Measurements from ENCODE around the gene COQ9. TPM values are rescaled to one million over a fixed set of nuclear protein-coding genes. Genes with fewer than 3 reads are reported as not detected.
"Not testable (repeated sequence)": the region's sequence is repeated elsewhere in the genome, so short reads cannot be mapped to it uniquely, and the experiment has no call there.

COQ9 gene, protein sequence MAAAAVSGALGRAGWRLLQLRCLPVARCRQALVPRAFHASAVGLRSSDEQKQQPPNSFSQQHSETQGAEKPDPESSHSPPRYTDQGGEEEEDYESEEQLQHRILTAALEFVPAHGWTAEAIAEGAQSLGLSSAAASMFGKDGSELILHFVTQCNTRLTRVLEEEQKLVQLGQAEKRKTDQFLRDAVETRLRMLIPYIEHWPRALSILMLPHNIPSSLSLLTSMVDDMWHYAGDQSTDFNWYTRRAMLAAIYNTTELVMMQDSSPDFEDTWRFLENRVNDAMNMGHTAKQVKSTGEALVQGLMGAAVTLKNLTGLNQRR
- 67.0 and 67.4 TPM in 2 replicates for total RNA-seq (2014; rRNA removed)
- Bru-seq, nascent RNA = percentile 66 among the genes with signal in this experiment
- percentile 75 among the genes with signal in this experiment for BruChase-seq, experiment 1, labeled RNA remaining after a 6-hour chase
- percentile 79 among the genes with signal in this experiment for BruChase-seq, experiment 2, labeled RNA remaining after a 2-hour chase
- long read RNA-seq, transcript COQ9-201 (9 exons, 1,677 nt) = major isoform, 122 of 163 reads
- long read RNA-seq, partial matches to known transcripts = 10 of 163 reads
- long read RNA-seq, other reads (novel, unspliced or antisense) = 27 of 163 reads

DNA sequence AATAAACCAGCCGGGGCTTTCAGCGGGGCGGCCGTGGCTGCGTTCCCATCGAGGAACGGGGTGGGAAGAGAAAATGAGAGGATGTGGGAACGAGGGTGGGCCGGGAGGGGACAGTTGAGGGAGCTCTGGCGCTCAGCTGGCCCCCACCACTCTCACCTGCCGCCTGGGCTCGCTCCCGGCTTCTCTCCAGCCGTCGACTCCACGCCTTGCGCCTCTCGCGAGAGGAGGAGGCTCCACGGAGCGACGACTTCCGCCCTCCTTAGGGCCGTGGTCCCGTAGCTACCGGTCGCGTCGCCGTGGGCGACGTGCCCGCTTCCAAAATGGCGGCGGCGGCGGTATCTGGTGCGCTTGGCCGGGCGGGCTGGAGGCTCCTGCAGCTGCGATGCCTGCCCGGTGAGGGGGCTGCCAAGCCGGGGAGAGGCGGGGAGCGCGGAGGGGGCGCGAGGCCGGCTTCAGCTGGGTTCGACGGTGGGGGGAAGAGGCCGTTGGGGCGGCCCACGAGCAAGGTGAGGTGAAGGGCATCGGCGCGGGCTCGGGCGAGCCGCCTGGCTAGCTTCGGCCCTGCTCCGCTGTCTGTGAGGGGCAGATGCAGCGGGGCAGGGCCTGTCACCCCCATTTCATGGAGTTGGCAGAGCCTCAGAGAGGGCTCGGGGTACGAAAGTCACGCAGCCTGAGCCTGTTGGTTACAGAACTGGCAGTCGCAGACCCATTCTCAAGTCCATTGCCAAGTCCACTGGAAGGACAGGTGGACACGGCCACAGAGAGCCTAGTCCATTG lies at the start of gene COQ9, which contains the start of gene CIAPIN1:
Gene COQ9 (plus strand): TSS at position 294 of the 777 bp plus-strand sequence. CDS start 27 bp downstream, at position 321.
Gene CIAPIN1 (minus strand): TSS at position 200 of the 777 bp plus-strand sequence. CDS start 6,457 bp downstream, outside the sequence.
- Histone ChIP-seq H3K9ac (ENCODE audit: low read length) (peak within 1 kb of the TSS; percentile 96), H3F3A (ENCODE audit: low read length, unreplicated experiment) (no peaks in the 10 kb centered on the region), H4K20me1 (ENCODE audit: low read length) (no peaks in the 10 kb centered on the region), H3K36me3 (ENCODE audit: low read depth, low read length) (peaks cover 4% of the 10 kb centered on the region), H2AFZ (ENCODE audit: low read length) (peak within 1 kb of the TSS; percentile 80), H3K27ac (ENCODE audit: low read length) (peak within 1 kb of the TSS; percentile 55), H3K4me2 (ENCODE audit: low read length) (peak within 1 kb of the TSS; percentile 99), H3K9me2 (replicated peaks; ENCODE audit: low read length) (no peaks in the 10 kb centered on the region), H3K4me1 (ENCODE audit: insufficient read depth, low read length) (peaks cover 12% of the 10 kb centered on the region), H3K9me3 (ENCODE audit: low read length) (no peaks in the 10 kb centered on the region), H3K79me2 (ENCODE audit: low read length) (peaks cover 69% of the 10 kb centered on the region), H3K27me3 (ENCODE audit: low read length) (no peaks in the 10 kb centered on the region), H3K4me3 (ENCODE audit: low read length) (peak within 1 kb of the TSS; percentile 98)
- CTCF ChIA-PET = interaction anchor here (0.5 to 1.1 kb wide), 2 partner anchors 25 to 73 kb away, joined by 4 to 17 read pairs; no protein-coding TSS in a partner anchor
- TF ChIP-seq, protein P1, sequence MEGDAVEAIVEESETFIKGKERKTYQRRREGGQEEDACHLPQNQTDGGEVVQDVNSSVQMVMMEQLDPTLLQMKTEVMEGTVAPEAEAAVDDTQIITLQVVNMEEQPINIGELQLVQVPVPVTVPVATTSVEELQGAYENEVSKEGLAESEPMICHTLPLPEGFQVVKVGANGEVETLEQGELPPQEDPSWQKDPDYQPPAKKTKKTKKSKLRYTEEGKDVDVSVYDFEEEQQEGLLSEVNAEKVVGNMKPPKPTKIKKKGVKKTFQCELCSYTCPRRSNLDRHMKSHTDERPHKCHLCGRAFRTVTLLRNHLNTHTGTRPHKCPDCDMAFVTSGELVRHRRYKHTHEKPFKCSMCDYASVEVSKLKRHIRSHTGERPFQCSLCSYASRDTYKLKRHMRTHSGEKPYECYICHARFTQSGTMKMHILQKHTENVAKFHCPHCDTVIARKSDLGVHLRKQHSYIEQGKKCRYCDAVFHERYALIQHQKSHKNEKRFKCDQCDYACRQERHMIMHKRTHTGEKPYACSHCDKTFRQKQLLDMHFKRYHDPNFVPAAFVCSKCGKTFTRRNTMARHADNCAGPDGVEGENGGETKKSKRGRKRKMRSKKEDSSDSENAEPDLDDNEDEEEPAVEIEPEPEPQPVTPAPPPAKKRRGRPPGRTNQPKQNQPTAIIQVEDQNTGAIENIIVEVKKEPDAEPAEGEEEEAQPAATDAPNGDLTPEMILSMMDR (conservative IDR thresholded peaks at IDR 0.05; ENCODE audit: low read depth, low read length) = no peak
- TF ChIP-seq EZH2phosphoT487 (IDR thresholded peaks at IDR 0.05; ENCODE audit: borderline replicate concordance, low read length) (no peak), EZH2 (IDR thresholded peaks at IDR 0.05; ENCODE audit: low read length, unreplicated experiment) (no peak)
- DNase-seq = peak; percentile 91
- intact Hi-C loops (cut with micrococcal nuclease) = no loop called here
- peak; percentile 99 for ATAC-seq
- TSS peak; percentile 46 for BruUV-seq (replicated peaks)
- POLR2A ChIA-PET (ENCODE audit: unreplicated experiment) = interaction anchor here (1.0 kb wide), 1 partner anchor 14 kb away, joined by 3 read pairs; no protein-coding TSS in a partner anchor

DNA sequence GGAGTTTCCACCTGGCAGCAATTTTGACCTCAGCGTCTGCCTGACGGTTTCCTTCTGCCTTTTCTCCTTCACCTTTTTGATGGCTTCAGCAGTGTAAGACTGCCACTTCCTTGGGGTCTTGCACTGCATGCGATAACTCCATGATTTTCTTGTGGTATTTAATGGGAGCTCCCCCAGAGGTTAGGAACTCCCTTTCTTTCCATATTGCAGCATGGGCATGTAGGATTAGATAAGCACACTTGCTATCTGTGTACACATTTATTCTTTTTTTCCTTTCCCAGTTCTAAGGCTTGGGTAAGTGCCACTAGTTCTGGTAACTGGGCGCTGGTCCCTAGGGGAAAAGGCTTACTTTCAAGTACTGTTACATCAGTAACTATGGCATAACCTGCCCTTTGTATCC lies 49.8 kb upstream of the COQ9 start:
- CTCF ChIA-PET; H3K4me2 ChIP-seq (ENCODE audit: low read length); ATAC-seq: not testable (repeated sequence)

DNA sequence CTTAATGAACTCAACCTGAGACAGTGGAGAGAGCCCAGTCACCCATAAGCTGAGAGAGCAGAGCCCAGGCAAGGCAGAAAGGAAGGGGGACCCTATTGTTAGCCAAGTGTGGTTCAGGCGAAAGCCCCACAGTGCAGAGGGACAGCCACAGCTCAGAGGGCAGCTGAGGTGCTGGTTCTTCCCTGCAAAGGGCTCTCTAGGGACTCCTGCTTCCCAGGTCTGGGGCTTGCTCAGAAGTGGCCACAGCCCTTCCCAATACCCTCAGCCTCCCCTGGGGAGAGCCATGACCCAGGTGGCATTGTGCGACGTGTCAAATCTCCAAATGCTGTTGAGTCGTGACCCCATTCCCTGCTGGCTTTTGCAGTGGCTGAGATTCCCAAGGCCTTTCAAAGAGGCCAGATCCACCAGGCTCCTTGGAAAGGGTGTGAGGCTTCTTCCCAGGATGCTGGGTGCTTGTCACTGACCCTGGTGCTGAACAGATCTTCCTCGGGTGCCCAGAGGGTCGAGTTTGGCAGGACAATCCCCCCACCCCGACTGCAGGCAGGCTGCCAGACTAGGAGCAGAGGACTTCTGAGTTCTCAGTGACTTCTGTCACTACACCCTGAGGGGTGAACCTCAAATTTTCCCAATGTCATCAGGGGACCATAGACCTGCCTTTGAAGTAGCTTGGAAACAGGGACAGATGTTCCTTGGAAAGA lies 45.2 kb upstream of the COQ9 start:
- no peaks in the 10 kb centered on the region for H3K9me2 ChIP-seq (replicated peaks; ENCODE audit: low read length)
- no TSS peak for BruUV-seq (replicated peaks)
- intact Hi-C loops (cut with micrococcal nuclease) = no loop called here
- no peaks in the 10 kb centered on the region for H4K20me1 ChIP-seq (ENCODE audit: low read length)
- no peak overlapping the region for H3K9ac ChIP-seq (ENCODE audit: low read length)
- CTCF ChIA-PET = no interaction called here
- no peak overlapping the region for H2AFZ ChIP-seq (ENCODE audit: low read length)
- no peak overlapping the region for H3K4me3 ChIP-seq (ENCODE audit: low read length)
- no peaks in the 10 kb centered on the region for H3K9me3 ChIP-seq (ENCODE audit: low read length)
- no peaks in the 10 kb centered on the region for H3K79me2 ChIP-seq (ENCODE audit: low read length)
- H3K4me1 ChIP-seq (ENCODE audit: insufficient read depth, low read length) = no peaks in the 10 kb centered on the region
- POLR2A ChIA-PET (ENCODE audit: unreplicated experiment) = no interaction called here
- H3K36me3 ChIP-seq (ENCODE audit: low read depth, low read length) = no peaks in the 10 kb centered on the region
- DNase-seq (no peak), ATAC-seq (no peak)
- no peak overlapping the region for H3K4me2 ChIP-seq (ENCODE audit: low read length)
- no peak overlapping the region for H3K27ac ChIP-seq (ENCODE audit: low read length)
- no peak for TF ChIP-seq EZH2 (IDR thresholded peaks at IDR 0.05; ENCODE audit: low read length, unreplicated experiment)
- TF ChIP-seq, protein P1 (conservative IDR thresholded peaks at IDR 0.05; ENCODE audit: low read depth, low read length) = no peak
- no peak for TF ChIP-seq EZH2phosphoT487 (IDR thresholded peaks at IDR 0.05; ENCODE audit: borderline replicate concordance, low read length)
- H3F3A ChIP-seq (ENCODE audit: low read length, unreplicated experiment) = no peaks in the 10 kb centered on the region
- no peaks in the 10 kb centered on the region for H3K27me3 ChIP-seq (ENCODE audit: low read length)

More for the DNA sequence above, 49.8 kb upstream of the COQ9 start:
- H3K9me2 ChIP-seq (replicated peaks; ENCODE audit: low read length); H3K9me3 ChIP-seq (ENCODE audit: low read length); H3K27ac ChIP-seq (ENCODE audit: low read length); BruUV-seq (replicated peaks); H2AFZ ChIP-seq (ENCODE audit: low read length); H3K4me1 ChIP-seq (ENCODE audit: insufficient read depth, low read length); H3K36me3 ChIP-seq (ENCODE audit: low read depth, low read length); intact Hi-C loops (cut with micrococcal nuclease); H3K9ac ChIP-seq (ENCODE audit: low read length); H3K4me3 ChIP-seq (ENCODE audit: low read length); H3F3A ChIP-seq (ENCODE audit: low read length, unreplicated experiment); H4K20me1 ChIP-seq (ENCODE audit: low read length); H3K27me3 ChIP-seq (ENCODE audit: low read length); POLR2A ChIA-PET (ENCODE audit: unreplicated experiment); H3K79me2 ChIP-seq (ENCODE audit: low read length); DNase-seq: not testable (repeated sequence)
